TTC549 (cell line): ENCODE measurements around the gene MAPK9.

ENCODE experiments used
- FAIRE-seq: peaks from 2 replicates; lab custom pipeline; 2012; peaks lifted over from hg19 to GRCh38; lab: Jason Lieb, UNC

Gene MAPK9

GRCh38 chr5:180291943-180292831 is at the start of gene MAPK9:
Gene MAPK9 (minus strand): TSS chr5:180292083. CDS start chr5:180280561, 11,522 bp downstream.
- no peak for FAIRE-seq

- FAIRE-seq: no peak
Observed at GRCh38 chr5:180341595-180341994, 49.7 kb upstream of the MAPK9 start.

- no peak for FAIRE-seq
Observed at GRCh38 chr5:180340856-180341255, 49.0 kb upstream of the MAPK9 start.

- no peak for FAIRE-seq
Observed at GRCh38 chr5:180339583-180340183, 47.8 kb upstream of the MAPK9 start.

- no peak for FAIRE-seq
Observed at GRCh38 chr5:180338001-180338707, 46.3 kb upstream of the MAPK9 start.

DNA sequence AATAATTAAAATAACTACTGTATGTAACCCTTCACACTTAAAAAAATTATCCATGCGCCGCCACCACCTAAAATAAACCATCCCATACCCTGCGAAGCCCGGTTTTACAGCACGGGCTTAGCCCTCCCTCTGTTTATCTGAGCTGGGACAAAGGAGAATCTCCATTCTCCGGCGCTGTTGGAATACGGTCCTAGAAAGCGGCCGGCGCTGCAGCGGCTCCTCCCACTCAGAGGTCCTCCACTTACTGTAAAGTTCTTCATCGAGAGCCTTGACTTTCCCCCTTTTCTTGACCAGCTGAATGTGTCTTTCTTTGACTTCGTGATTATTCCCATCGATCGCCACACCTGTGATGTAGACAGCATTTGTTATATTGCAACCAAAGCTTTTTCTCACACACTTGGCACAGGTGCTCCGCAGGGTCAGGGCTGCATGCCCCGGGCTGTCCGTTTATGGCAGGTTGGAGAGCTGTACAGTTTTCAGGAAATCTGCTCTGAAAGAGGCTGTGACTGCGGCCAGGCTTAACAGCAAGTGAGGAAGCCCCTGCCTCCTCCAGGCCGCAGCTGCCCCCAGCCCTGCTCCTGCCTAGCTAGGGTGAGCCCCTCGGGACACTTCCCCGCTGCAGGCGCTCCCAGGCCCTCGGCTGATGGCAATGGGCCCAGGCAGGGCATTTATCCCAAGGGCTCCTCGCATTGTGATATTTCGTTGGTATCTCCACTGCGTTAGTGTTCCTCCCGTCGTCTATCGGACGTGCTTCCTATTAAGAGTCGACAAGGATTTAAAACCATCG is 44.5 kb upstream of the MAPK9 start:
- no peak for FAIRE-seq

GRCh38 chr5:180335614-180336233 is 43.8 kb upstream of the MAPK9 start:
- no peak for FAIRE-seq

DNA sequence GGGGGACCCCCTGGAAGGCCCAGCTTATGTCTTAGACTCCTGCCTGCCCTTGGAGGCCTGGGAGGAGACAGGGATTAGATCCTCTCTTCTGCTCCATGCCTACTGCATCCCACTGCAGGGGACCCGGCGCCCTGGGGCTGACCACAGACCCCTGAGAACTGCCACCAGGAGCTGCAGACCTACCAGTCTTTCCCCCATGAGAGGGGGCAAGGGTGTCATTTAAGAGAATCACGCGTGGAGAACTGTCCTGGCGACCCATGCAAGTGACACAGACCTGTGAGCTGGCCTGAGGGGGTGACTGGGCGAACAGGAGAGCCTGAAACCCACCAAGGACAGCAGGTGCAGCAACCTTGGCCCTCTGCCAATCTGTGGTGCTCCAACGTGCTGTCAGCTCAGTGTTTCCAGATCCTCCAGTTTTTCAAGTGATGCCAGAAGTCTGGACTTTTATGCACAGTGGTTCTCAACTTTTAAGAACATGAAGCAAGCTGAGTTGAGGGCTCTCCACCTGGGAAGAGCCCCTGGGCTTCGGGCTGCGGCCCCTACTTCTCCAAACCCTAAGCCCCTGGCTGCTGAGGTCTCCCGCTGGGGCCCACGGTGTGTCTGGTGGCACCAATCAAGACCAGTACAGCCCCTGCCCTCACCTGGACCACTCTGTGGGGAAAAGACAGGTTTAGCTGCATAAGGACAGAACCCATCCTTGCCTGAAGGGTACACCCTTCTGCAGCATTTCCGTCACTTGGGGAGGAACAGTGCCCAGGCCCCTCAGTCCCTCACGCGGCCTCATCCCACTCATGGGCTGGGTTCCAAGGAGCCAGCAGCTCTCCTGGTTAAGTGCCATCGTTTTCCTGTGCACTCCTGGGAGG is 43.1 kb upstream of the MAPK9 start:
- FAIRE-seq: no peak

DNA sequence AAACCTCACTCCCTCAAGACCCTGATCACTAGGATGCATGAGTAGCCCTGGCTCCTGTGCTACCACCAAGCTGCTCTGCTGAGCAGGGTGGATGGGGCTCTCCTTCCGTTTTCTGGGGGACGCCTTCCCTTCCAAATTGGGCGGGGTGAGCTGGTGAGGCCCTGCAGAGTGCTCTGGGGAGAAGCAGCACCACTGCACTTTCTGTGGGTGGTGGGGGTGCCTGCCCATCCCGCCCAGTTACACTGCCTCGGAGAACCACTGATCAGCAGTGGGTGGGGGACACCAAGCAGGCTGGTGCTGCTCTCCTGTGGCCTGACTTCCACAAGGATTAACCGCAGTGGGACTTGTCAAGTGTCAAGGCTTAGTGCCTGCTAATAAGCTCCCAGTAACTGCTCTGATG is 42.3 kb upstream of the MAPK9 start:
- no peak for FAIRE-seq

GRCh38 chr5:180333661-180334060 is 41.8 kb upstream of the MAPK9 start:
- no peak for FAIRE-seq

- FAIRE-seq: no peak
Observed at GRCh38 chr5:180332861-180333260, 41.0 kb upstream of the MAPK9 start.

DNA sequence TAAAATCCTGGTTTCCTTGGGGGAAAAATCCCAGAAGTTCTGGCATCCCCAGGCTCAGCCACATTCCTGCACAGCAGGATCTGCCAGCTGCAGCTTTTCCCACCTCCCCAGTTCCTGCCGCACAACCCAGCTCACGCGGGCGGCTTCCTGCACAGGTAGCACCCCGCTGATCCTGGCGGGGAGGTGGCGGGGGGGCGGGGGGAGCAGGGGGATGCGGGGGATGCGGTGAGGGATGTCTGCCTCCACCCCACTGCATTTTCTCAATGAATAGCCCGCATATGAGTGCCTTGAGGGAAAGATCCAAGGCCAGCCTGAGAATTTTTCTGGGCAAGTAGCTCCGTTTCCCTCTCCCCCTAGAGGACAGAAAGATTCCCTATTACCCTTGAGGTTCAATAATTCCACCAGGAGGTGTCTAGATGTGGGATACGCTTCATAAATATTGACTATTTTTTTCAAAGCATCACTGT is 40.2 kb upstream of the MAPK9 start:
- no peak for FAIRE-seq

DNA sequence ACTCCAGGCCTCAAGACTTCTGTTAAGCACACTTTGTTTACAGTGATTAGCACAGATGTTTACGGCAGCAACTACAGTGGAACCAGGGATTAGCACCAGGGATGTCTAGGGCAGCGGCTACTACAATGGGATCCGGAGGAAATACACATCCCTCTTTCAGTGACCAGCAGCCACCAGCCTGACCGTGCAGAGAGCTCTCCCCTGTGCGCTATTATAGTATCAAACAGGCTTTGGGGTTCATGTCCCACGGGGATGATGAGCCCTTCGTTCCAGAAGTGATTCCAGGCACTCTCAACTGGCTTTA is 39.7 kb upstream of the MAPK9 start:
- no peak for FAIRE-seq

- FAIRE-seq: no peak
Observed at GRCh38 chr5:180330810-180331646, 39.1 kb upstream of the MAPK9 start.

GRCh38 chr5:180330270-180330648 is 38.4 kb upstream of the MAPK9 start:
- no peak for FAIRE-seq

DNA sequence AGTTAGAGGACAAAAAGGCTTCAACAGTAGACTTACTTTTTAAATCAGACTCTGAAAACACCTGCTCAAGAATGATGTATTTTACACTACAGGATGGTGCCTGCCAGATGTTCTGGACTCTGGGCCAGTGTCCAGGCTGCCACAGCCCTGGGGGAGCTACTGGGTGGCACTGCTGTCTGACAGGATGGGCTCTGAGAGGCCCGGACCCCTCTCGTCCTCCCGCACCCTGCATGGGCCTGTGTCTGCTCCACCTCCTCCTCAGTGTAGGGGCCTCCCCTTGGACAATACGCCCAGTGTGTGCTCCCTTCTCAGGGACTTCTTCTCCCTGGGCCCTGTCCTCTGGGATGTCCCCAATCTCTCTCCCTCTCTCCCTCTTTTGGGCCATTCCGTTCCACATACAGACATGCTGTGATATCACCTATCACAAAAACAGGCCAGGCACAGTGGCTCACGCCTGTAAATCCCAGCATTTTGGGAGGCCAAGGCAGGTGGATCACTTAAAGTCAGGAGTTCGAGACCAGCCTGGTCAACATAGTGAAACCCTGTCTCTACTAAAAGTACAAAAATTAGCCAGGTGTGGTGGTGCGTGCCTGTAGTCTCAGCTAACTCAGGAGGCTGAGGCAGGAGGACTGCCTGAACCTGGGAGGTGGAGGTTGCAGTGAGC is 37.9 kb upstream of the MAPK9 start:
- no peak for FAIRE-seq

GRCh38 chr5:180329138-180329435 is 37.2 kb upstream of the MAPK9 start:
- no peak for FAIRE-seq

- FAIRE-seq: no peak
Observed at GRCh38 chr5:180328296-180329137, 36.6 kb upstream of the MAPK9 start.
